ENCODE data around the gene PTPN4.

PTPN4 gene

GRCh38 chr2:120029672-120030640 lies 270.2 kb downstream of the PTPN4 start:
- Histone ChIP-seq H3K14ac (ENCODE audit: low read length in 2 of 2) (no peak overlapping the region), H3K23ac (ENCODE audit: low read length in 2 of 2) (no peak overlapping the region), H2AK5ac (ENCODE audit: low read length, severe bottlenecking) (no peak overlapping the region), H4K91ac (ENCODE audit: low read length) (no peak overlapping the region), H3K9ac (ENCODE audit: low read length) (no peak overlapping the region), H3K36me3 (ENCODE audit: control insufficient read depth in 1 of 2, insufficient read depth in 2 of 2, low read depth in 1 of 2, low read length in 2 of 2) (no peaks in the 10 kb centered on the region), H3K18ac (ENCODE audit: low read depth in 1 of 2, low read length in 2 of 2) (no peak overlapping the region), H4K8ac (ENCODE audit: low read length) (no peak overlapping the region), H3K27me3 (ENCODE audit: control insufficient read depth in 1 of 2, insufficient read depth in 1 of 2, low read length in 2 of 2) (no peaks in the 10 kb centered on the region), H3K4me1 (ENCODE audit: control insufficient read depth, insufficient read depth, low read depth, low read length) (peaks cover 2% of the 10 kb centered on the region), H2BK15ac (ENCODE audit: low read depth, poor library complexity, severe bottlenecking) (no peak overlapping the region), H2BK12ac (ENCODE audit: low read length in 2 of 2) (no peak overlapping the region), H3K4me3 (ENCODE audit: insufficient read depth in 1 of 2, low read depth in 1 of 2, low read length in 2 of 2) (no peak overlapping the region), H3K4me2 (ENCODE audit: low read length, poor library complexity, severe bottlenecking) (no peak overlapping the region), H3K9me3 (ENCODE audit: control insufficient read depth, low read length) (no peaks in the 10 kb centered on the region), H2AFZ (ENCODE audit: low read depth, low read length) (no peak overlapping the region), H3K27ac (ENCODE audit: low read length, poor library complexity, severe bottlenecking) (no peak overlapping the region), H2BK120ac (ENCODE audit: low read depth, low read length) (no peak overlapping the region), H3K4ac (ENCODE audit: low read depth in 1 of 2, low read length in 2 of 2) (no peak overlapping the region), H2BK5ac (ENCODE audit: low read depth, low read length, poor library complexity, severe bottlenecking) (no peak overlapping the region), H3K79me1 (replicated peaks; ENCODE audit: low read length, poor library complexity, severe bottlenecking) (peaks cover 26% of the 10 kb centered on the region)
- DNase-seq = no peak
- WGBS = 92% methylated on average over 15 of the region's 15 CpGs

GRCh38 chr2:120032297-120032696 lies 272.6 kb downstream of the PTPN4 start:
- H3K18ac ChIP-seq (ENCODE audit: low read depth in 1 of 2, low read length in 2 of 2) = no peak overlapping the region
- H3K4me2 ChIP-seq (ENCODE audit: low read length, poor library complexity, severe bottlenecking) = no peak overlapping the region
- no peak for DNase-seq
- peaks cover 23% of the 10 kb centered on the region for H3K79me1 ChIP-seq (replicated peaks; ENCODE audit: low read length, poor library complexity, severe bottlenecking)
- H2BK5ac ChIP-seq (ENCODE audit: low read depth, low read length, poor library complexity, severe bottlenecking) = no peak overlapping the region
- H3K9me3 ChIP-seq (ENCODE audit: control insufficient read depth, low read length) = no peaks in the 10 kb centered on the region
- no peak overlapping the region for H2AFZ ChIP-seq (ENCODE audit: low read depth, low read length)
- H3K9ac ChIP-seq (ENCODE audit: low read length) = no peak overlapping the region
- no peak overlapping the region for H4K91ac ChIP-seq (ENCODE audit: low read length)
- no peak overlapping the region for H3K14ac ChIP-seq (ENCODE audit: low read length in 2 of 2)
- H3K4me1 ChIP-seq (ENCODE audit: control insufficient read depth, insufficient read depth, low read depth, low read length) = peaks cover 4% of the 10 kb centered on the region
- WGBS = 95% methylated on average over 2 of the region's 3 CpGs
- H3K27me3 ChIP-seq (ENCODE audit: control insufficient read depth in 1 of 2, insufficient read depth in 1 of 2, low read length in 2 of 2) = no peaks in the 10 kb centered on the region
- no peak overlapping the region for H3K27ac ChIP-seq (ENCODE audit: low read length, poor library complexity, severe bottlenecking)
- no peak overlapping the region for H3K4ac ChIP-seq (ENCODE audit: low read depth in 1 of 2, low read length in 2 of 2)
- no peak overlapping the region for H2BK12ac ChIP-seq (ENCODE audit: low read length in 2 of 2)
- H2BK120ac ChIP-seq (ENCODE audit: low read depth, low read length) = no peak overlapping the region
- no peaks in the 10 kb centered on the region for H3K36me3 ChIP-seq (ENCODE audit: control insufficient read depth in 1 of 2, insufficient read depth in 2 of 2, low read depth in 1 of 2, low read length in 2 of 2)
- no peak overlapping the region for H3K4me3 ChIP-seq (ENCODE audit: insufficient read depth in 1 of 2, low read depth in 1 of 2, low read length in 2 of 2)
- no peak overlapping the region for H2BK15ac ChIP-seq (ENCODE audit: low read depth, poor library complexity, severe bottlenecking)
- H3K23ac ChIP-seq (ENCODE audit: low read length in 2 of 2) = no peak overlapping the region
- H2AK5ac ChIP-seq (ENCODE audit: low read length, severe bottlenecking) = no peak overlapping the region
- H4K8ac ChIP-seq (ENCODE audit: low read length) = no peak overlapping the region

All from mesenchymal stem cell (in vitro differentiated cells and primary cell).